Adipocyte (in vitro differentiated cells): Measurements from ENCODE around the gene ZBTB20.

Source experiments
- DNase-seq: peaks from one replicate; pipeline ENCODE4 v3.0.0-alpha.2; 2015; ENCODE audit warnings: low read depth
- H3K27me3 ChIP-seq: replicated peaks from 2 replicates; pipeline ENCODE4 v1.7.0; 2013; ENCODE audit warnings: mild to moderate bottlenecking, low read length, moderate library complexity; ENCODE audit not compliant: control insufficient read depth, insufficient read depth
- H3K36me3 ChIP-seq: 2 replicates; pipeline ENCODE4 v1.7.0; 2013; ENCODE audit warnings: low read length, mild to moderate bottlenecking, moderate library complexity; ENCODE audit not compliant: control insufficient read depth, insufficient read depth, severe bottlenecking
- H3K4me1 ChIP-seq: 2 replicates; pipeline ENCODE4 v1.7.0; 2013; ENCODE audit warnings: mild to moderate bottlenecking, low read length, moderate library complexity; ENCODE audit not compliant: control insufficient read depth, insufficient read depth
- H3K4me3 ChIP-seq: 2 replicates; pipeline ENCODE4 v1.7.0; 2013; ENCODE audit warnings: mild to moderate bottlenecking, low read length, moderate library complexity
- H3K9ac ChIP-seq: 2 replicates; pipeline ENCODE4 v1.7.0; 2013; ENCODE audit warnings: mild to moderate bottlenecking, low read length, moderate library complexity
- H3K9me3 ChIP-seq: 2 replicates; pipeline ENCODE4 v1.7.0; 2013; ENCODE audit warnings: mild to moderate bottlenecking, low read length, moderate library complexity; ENCODE audit not compliant: control insufficient read depth

The ZBTB20 gene

DNA sequence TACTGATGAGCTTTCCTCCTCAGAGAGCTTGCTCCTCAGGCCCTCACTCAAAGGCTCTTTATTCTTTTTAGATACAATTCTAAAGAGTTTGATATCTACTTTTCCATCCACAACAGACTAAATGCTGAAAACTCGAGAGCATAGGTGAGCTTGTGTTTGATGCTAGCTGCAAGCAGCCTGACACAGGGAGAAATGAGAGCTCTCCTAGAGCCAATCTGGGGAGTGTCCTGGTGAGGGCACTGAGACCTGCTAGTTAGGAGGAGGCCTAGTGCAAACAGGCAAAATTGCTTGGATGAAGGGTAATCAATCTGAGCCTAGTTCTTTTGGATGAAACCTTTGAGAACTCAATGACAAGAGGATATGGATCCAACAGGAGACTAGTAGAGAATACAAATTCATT lies 300.8 kb downstream of the ZBTB20 start:
- no peaks in the 10 kb centered on the region for H3K36me3 ChIP-seq
- H3K9ac ChIP-seq: no peak overlapping the region
- DNase-seq: no peak
- no peaks in the 10 kb centered on the region for H3K9me3 ChIP-seq
- H3K4me3 ChIP-seq: no peak overlapping the region
- no peaks in the 10 kb centered on the region for H3K27me3 ChIP-seq
- no peaks in the 10 kb centered on the region for H3K4me1 ChIP-seq

GRCh38 chr3:114841515-114841914 lies 305.6 kb downstream of the ZBTB20 start:
- DNase-seq: no peak

DNA sequence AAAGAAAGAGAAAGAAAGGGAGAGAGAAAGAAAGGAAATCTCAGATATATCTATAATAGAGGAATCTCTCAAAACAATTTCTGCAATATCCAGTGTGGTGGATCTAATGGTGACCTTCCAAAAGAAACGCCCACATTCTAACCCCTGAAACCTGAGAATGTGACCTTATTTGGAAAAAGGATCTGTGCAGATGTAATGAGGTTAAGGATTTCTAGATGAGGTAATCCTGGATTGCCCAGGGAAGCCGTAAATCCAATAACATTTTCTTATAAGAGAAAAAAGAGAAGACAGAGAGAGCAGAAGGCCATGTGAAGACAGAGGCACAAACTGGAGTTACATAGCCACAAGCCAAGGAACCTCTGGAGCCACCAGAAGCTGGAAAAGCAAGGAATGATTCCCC lies 307.6 kb downstream of the ZBTB20 start:
- no peak for DNase-seq
- Histone ChIP-seq H3K4me3 (no peak overlapping the region), H3K9me3 (no peaks in the 10 kb centered on the region), H3K9ac (no peak overlapping the region), H3K36me3 (no peaks in the 10 kb centered on the region), H3K4me1 (peaks cover 8% of the 10 kb centered on the region), H3K27me3 (no peaks in the 10 kb centered on the region)

More at GRCh38 chr3:114841515-114841914, 305.6 kb downstream of the ZBTB20 start:
- Histone ChIP-seq H3K4me1 (peaks cover 8% of the 10 kb centered on the region), H3K9ac (no peak overlapping the region), H3K9me3 (no peaks in the 10 kb centered on the region), H3K27me3 (no peaks in the 10 kb centered on the region), H3K4me3 (no peak overlapping the region), H3K36me3 (no peaks in the 10 kb centered on the region)

DNA sequence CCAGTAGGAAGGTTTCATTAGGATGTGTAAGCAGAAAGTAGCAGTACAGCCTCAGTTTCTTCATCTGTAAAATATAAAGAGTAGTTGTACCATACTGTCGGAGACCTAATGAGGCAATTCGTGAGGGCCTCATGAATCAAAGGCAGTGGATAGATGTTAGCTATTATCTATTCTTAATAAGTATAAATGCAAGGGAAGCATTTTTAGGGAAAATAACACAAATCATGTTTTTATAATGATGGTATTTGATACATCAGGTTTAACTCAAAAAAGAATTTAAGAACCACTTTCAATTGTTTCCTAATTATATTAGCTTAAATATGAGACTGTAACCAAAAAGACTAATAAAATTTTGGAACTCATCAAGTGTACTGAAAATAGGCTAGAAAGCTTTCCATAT lies 309.1 kb downstream of the ZBTB20 start:
- no peak overlapping the region for H3K4me3 ChIP-seq
- peaks cover 8% of the 10 kb centered on the region for H3K4me1 ChIP-seq
- DNase-seq: no peak
- no peaks in the 10 kb centered on the region for H3K36me3 ChIP-seq
- no peak overlapping the region for H3K9ac ChIP-seq
- H3K9me3 ChIP-seq: no peaks in the 10 kb centered on the region
- H3K27me3 ChIP-seq: no peaks in the 10 kb centered on the region

DNA sequence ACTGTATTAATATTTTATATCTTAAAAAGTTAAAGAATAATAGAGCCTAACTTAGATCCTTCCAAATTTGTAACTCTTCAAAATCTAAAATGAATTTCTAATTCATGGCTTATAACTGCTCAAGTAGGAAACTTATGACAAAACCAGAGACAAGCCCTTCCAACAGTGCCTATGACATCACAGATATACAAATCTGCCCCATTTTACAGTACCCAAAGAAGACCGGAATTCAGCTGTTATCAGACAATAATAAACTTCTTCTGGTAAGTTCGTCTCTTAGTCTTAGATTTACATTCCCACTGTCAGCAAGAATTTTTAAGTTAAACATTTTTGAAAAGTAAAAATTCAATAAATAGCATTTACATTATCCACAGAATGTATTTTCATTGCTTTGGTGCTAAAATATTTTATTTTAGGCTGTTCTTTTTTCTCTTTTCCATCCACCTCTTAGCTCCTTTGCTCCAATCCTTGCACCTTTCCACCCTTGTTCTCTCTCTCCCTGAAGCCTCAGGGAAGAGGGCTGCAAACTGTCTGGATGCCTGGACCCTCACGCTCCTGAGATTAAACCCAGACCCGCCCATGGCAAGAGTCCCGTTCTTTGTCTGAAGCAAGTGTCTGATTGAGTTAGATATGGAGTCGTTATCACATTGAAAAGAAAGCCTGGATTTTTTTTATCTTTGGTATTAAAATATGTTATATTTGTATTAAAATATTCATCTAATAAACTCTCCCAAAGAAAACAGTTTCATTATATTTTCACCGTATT lies 312.7 kb downstream of the ZBTB20 start:
- Histone ChIP-seq H3K9ac (no peak overlapping the region), H3K4me1 (peaks cover 16% of the 10 kb centered on the region)

DNA sequence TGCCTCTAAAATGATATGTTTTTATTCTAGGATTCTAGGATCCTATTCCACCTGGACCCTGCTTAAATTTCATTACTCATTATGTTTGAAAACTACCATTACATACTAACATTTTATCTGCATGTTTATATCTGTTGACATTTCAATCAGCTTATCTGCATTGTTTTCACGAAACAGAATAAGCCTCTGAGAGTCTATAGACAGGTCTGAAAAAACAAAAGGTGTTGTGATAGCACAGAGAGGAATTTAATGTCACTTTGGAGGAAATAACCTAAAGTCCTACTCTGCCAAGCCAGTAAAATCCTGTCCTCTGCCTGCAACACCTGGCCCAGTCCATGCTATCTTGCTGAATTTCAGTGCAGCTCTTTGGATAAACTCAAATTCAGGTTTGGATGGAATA lies 315.2 kb downstream of the ZBTB20 start:
- no peaks in the 10 kb centered on the region for H3K36me3 ChIP-seq
- H3K27me3 ChIP-seq: no peaks in the 10 kb centered on the region
- no peaks in the 10 kb centered on the region for H3K9me3 ChIP-seq
- peaks cover 13% of the 10 kb centered on the region for H3K4me1 ChIP-seq
- H3K9ac ChIP-seq: no peak overlapping the region
- no peak for DNase-seq
- no peak overlapping the region for H3K4me3 ChIP-seq

More for the DNA sequence above, 312.7 kb downstream of the ZBTB20 start:
- no peaks in the 10 kb centered on the region for H3K9me3 ChIP-seq
- H3K36me3 ChIP-seq: no peaks in the 10 kb centered on the region
- H3K4me3 ChIP-seq: no peak overlapping the region
- no peaks in the 10 kb centered on the region for H3K27me3 ChIP-seq
- no peak for DNase-seq

- Histone ChIP-seq H3K9me3 (no peaks in the 10 kb centered on the region), H3K9ac (peak overlapping the region; percentile 35), H3K4me3 (no peak overlapping the region), H3K4me1 (peaks cover 13% of the 10 kb centered on the region), H3K27me3 (no peaks in the 10 kb centered on the region), H3K36me3 (no peaks in the 10 kb centered on the region)
- DNase-seq: no peak
Measured at GRCh38 chr3:114830652-114831051, 316.4 kb downstream of the ZBTB20 start.

DNA sequence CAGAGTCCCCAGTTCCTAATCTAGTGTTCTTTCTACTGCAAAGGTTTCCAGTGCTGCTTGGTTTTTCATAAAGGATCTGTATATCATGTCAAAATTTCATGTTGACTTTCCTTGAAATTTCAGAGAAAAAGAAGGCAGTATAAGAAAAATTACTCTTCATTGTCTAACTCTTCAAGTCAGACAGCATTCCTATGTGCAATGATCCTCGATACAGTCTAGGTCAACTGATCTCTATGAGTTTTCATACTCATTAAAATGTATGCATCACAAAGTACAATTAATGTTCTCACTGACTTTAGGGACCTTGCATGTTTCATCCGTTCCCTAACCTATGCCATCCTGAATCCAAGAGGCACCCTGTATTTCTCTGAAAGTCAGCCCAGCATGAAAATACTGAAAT lies 317.3 kb downstream of the ZBTB20 start:
- Histone ChIP-seq H3K9ac (no peak overlapping the region), H3K4me1 (peaks cover 13% of the 10 kb centered on the region), H3K4me3 (no peak overlapping the region), H3K36me3 (no peaks in the 10 kb centered on the region), H3K27me3 (no peaks in the 10 kb centered on the region), H3K9me3 (no peaks in the 10 kb centered on the region)
- no peak for DNase-seq

DNA sequence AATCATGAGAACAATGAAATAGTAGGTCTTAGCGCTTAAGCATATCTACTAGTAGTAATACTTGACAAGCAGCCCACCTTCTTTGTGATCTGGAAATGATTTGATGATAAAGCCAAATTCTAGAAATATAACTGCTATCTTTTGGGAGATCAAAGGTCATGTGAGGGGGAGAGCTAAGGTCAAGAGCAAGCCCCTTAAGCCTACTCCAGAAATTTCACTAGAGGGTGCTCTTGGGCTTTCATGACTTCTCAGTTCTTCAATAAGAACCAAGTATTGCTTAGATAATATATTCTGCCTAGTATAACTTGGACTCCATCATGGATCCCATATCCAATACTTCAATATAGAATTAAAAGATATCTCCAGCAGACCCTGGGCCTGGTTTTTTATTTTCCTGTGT lies 319.6 kb downstream of the ZBTB20 start:
- peak; percentile 56 for DNase-seq
- H3K9me3 ChIP-seq: no peaks in the 10 kb centered on the region
- no peaks in the 10 kb centered on the region for H3K36me3 ChIP-seq
- no peak overlapping the region for H3K4me3 ChIP-seq
- no peaks in the 10 kb centered on the region for H3K27me3 ChIP-seq
- peaks cover 13% of the 10 kb centered on the region for H3K4me1 ChIP-seq
- H3K9ac ChIP-seq: no peak overlapping the region

- Histone ChIP-seq H3K27me3 (no peaks in the 10 kb centered on the region), H3K9ac (no peak overlapping the region), H3K4me1 (no peaks in the 10 kb centered on the region), H3K36me3 (no peaks in the 10 kb centered on the region), H3K4me3 (no peak overlapping the region), H3K9me3 (no peaks in the 10 kb centered on the region)
- no peak for DNase-seq
Measured at GRCh38 chr3:114824014-114824413, 323.1 kb downstream of the ZBTB20 start.

DNA sequence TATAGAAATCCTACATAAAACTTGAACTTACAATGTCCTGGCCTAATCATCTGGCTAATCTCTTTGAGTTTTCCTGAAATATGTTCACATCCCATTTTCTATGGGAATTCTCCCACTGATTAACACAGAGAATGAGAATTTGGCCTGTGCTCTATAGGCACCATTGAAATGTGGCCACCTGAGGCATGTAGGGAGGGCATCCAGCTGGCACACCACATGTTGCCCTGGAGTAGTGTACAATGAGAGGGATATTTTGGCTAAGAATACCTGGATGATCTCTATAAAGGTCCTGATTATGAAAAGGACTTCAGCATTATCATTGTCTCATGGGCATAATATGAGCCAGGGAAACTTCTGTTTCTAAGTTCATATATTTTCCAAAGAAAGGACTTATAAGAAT lies 324.0 kb downstream of the ZBTB20 start:
- H3K9ac ChIP-seq: no peak overlapping the region
- no peaks in the 10 kb centered on the region for H3K36me3 ChIP-seq
- no peak for DNase-seq
- no peaks in the 10 kb centered on the region for H3K9me3 ChIP-seq
- no peak overlapping the region for H3K4me3 ChIP-seq
- H3K27me3 ChIP-seq: no peaks in the 10 kb centered on the region
- H3K4me1 ChIP-seq: no peaks in the 10 kb centered on the region

DNA sequence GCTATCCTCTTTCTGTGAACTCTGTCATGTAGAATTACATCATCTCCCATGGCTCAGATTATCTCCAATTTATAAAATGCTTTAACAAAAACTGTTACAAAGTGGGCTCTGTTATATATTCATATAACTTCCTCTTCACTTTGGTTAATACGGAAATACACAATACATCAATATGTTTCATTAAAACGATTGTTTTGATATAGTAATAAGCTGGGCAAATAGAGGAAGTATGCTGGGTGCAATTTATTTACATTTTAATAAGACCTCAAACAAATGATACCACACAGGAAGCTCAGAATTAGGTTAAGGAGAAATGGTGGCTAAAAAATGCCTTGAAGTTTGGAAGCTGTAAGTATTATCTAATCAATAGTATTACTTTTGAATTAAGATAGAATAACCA lies 331.0 kb downstream of the ZBTB20 start:
- no peak overlapping the region for H3K9ac ChIP-seq

More for the DNA sequence above, 331.0 kb downstream of the ZBTB20 start:
- H3K4me3 ChIP-seq: no peak overlapping the region
- H3K4me1 ChIP-seq: no peaks in the 10 kb centered on the region
- no peaks in the 10 kb centered on the region for H3K9me3 ChIP-seq
- no peaks in the 10 kb centered on the region for H3K27me3 ChIP-seq
- H3K36me3 ChIP-seq: no peaks in the 10 kb centered on the region
- no peak for DNase-seq
